Measurements from ENCODE around the gene AQP2. TPM values are rescaled to one million over a fixed set of nuclear protein-coding genes. Genes with fewer than 3 reads are reported as not detected.

Gene AQP2
- total RNA-seq, 1 donor from 2014 or later: not detected

GRCh38 chr12:49964849-49965624 is 14.5 kb downstream of the AQP2 start:
- no peak for DNase-seq
- no peak for ATAC-seq
- intact Hi-C loops (cut with micrococcal nuclease): loop anchor here (5.0 kb wide), 1 partner anchor 92 kb away; the partner anchor contains the start of gene ASIC1

DNA sequence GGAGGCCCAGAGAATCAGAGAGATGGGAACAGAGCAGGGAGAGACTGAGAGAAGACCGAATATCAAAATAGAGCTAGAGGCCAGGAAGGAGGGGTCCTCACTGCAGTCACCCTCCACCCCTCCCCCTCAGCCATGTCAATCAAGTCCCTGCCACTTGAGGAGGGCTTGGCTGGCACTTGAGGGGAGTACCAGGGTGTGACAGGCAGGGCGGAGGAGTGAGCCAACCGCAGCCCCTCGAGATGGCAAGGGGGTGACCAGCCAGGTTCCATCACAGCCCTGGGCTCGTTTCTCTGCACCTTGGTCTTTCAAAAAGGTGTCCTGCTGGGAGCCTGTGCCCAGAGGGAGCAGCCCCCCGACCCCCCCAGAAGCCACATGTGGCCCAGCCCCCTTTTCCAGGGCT is 15.3 kb downstream of the AQP2 start:
- DNase-seq: no peak
- intact Hi-C loops (cut with micrococcal nuclease): loop anchor here (5.0 kb wide), 1 partner anchor 91 kb away; the partner anchor contains the start of gene ASIC1
- no peak for ATAC-seq

DNA sequence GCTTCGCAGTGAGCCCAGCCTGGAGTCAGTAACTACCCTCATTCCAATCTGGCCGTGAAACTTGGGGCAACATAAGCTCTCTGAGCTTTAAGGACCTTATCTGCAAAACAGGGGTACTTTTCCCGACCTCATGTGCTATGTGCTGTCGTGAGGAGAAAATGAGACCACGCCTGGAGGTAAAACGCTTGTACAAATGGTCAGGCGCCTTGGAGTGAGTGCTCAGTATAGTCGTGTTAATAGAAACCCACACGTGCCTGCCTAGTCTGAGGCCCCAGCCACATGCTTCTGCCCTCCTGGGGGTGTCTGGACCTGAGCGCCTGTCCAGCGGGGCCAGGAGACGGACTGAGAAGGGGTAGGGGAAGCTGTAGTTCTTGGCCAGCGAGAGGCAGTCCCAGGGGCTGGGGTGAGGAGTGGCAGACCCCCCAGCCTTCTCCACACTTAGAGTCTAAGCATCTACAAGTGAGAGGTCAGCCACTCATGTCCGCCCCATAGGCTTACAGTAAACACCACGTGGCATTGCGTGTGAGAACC is 16.0 kb downstream of the AQP2 start:
- ATAC-seq (no peak), DNase-seq (no peak)
- intact Hi-C loops (cut with micrococcal nuclease): loop anchor here (5.0 kb wide), 1 partner anchor 91 kb away; the partner anchor contains the start of gene ASIC1

- ATAC-seq (peak; percentile 80), DNase-seq (peak; percentile 94)
- intact Hi-C loops (cut with micrococcal nuclease): loop anchor here (5.0 kb wide), 1 partner anchor 90 kb away; the partner anchor contains the start of gene ASIC1
Measured at GRCh38 chr12:49967042-49967776, 16.7 kb downstream of the AQP2 start.

DNA sequence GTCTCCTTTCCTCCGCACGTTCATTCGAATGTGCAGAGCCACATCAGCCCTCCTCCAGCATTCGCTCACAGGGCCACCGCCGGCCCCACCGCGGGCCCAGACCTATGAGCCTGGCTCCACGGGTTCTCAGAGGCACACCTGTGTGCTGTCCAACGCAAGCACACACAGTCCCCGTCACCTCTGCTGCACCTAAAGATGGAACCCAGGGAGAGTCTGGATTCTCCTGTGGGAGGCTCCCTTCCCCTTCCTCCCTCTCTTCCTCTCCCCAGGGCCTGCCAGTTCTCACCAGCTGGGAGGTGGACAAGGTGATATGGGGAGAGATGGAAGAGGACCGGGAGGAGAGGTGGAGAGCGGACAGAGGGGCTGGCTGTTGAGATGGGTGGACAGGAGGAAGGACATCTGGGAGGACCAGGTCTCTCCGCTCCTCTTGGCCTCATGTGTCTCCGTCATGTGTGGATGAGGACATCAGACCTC is 17.3 kb downstream of the AQP2 start:
- DNase-seq: no peak
- intact Hi-C loops (cut with micrococcal nuclease): loop anchor here (5.0 kb wide), 1 partner anchor 89 kb away; the partner anchor contains the start of gene ASIC1
- ATAC-seq: no peak

- intact Hi-C loops (cut with micrococcal nuclease): loop anchor here (5.0 kb wide), 1 partner anchor 89 kb away; the partner anchor contains the start of gene ASIC1
- no peak for ATAC-seq
- no peak for DNase-seq
Measured at GRCh38 chr12:49968471-49968870, 17.9 kb downstream of the AQP2 start.

GRCh38 chr12:49969027-49969426 is 18.5 kb downstream of the AQP2 start:
- no peak for ATAC-seq
- DNase-seq: no peak
- intact Hi-C loops (cut with micrococcal nuclease): loop anchor here (5.0 kb wide), 1 partner anchor 88 kb away; the partner anchor contains the start of gene ASIC1

DNA sequence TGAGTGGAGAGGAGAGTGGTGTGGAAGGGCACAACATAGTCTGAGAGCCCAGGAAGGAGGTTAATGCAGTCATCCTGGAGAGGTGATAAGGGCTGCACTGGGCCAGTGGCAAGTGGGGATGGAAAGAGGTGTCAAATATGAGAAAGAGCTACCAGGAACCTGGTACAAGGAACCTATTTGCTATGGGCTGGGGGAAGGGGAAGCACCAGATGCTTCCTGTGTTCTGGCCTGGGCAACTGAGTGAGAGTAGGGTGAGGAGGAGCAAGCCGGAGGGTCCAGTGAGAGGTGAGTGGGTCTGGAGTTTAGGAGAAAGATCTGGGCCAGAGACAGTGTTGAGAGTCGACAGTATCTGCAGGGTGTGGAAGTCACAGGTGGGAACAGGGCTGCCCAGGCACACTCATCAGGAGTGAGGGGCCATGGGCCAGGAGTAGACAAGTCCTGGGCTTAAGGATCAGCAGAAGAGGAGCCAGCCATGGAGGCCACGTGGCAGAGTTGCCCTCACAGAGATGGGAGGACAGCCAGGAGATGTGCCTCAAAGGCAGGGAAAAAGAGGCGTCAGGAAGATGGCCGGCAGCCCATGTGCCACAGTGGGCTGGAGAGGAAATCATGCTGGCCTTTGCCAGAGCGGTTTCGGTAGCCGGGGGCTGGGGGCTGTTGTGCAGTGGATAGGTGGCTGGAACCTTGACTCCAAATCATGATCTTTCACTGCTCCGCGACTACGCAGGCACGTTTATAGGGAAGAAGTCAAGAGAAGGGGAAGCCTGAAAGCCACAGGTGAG is 19.3 kb downstream of the AQP2 start:
- no peak for DNase-seq
- intact Hi-C loops (cut with micrococcal nuclease): loop anchor here (5.0 kb wide), 1 partner anchor 87 kb away; the partner anchor contains the start of gene ASIC1
- ATAC-seq: no peak

GRCh38 chr12:49970658-49971057 is 20.1 kb downstream of the AQP2 start:
- DNase-seq: no peak
- no peak for ATAC-seq
- intact Hi-C loops (cut with micrococcal nuclease): no loop called here

DNA sequence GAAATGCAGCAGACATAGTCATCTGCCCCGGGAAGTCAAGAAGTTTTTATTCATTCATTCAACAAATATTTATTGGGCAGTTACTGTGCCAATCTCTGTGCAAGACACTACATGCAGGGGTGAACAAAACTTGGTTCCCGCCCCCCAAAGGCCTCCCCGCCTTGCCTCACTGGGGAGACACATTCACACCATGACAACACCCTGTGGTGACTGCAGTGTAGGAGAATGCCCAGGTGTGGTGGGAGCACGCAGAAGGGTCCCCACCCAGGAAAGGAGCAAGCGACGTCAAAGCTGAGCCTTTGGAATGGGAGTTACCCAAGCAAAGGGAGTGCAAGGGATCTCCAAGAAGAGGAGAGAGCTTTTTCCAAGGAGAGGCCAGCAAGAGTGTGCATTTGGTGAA is 20.6 kb downstream of the AQP2 start:
- DNase-seq (no peak), ATAC-seq (no peak)
- intact Hi-C loops (cut with micrococcal nuclease): no loop called here

- intact Hi-C loops (cut with micrococcal nuclease): no loop called here
- ATAC-seq (no peak), DNase-seq (no peak)
Measured at GRCh38 chr12:49972129-49972528, 21.6 kb downstream of the AQP2 start.

- DNase-seq (no peak), ATAC-seq (no peak)
- intact Hi-C loops (cut with micrococcal nuclease): no loop called here
Measured at GRCh38 chr12:49972641-49973360, 22.3 kb downstream of the AQP2 start, which contains the start of gene AQP6. Gene AQP6, plus strand, starts transcription at chr12:49972947. Its CDS starts 227 bp downstream, at chr12:49973174.

DNA sequence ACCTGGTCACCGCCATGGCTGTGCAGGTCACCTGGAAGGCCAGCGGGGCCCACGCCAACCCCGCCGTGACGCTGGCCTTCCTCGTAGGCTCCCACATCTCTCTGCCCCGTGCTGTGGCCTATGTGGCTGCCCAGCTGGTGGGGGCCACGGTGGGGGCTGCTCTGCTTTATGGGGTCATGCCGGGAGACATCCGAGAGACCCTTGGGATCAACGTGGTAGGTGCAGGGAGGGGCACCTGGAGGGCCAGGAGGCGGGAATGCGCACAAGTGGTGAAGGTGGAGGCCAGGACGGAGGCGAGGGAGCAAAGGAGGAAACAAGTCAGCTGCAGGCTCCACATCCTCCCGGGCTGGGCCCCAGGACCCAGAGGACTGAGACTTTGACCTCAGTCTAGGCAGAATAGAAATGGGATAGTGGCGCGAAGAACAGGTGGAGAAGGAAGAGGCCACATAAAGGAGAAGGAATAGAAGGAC is 22.9 kb downstream of the AQP2 start:
- intact Hi-C loops (cut with micrococcal nuclease): no loop called here
- ATAC-seq: no peak
- no peak for DNase-seq

- DNase-seq (peak; percentile 81), ATAC-seq (peak; percentile 95)
- intact Hi-C loops (cut with micrococcal nuclease): no loop called here
Measured at GRCh38 chr12:49974231-49974675, 23.7 kb downstream of the AQP2 start.

DNA sequence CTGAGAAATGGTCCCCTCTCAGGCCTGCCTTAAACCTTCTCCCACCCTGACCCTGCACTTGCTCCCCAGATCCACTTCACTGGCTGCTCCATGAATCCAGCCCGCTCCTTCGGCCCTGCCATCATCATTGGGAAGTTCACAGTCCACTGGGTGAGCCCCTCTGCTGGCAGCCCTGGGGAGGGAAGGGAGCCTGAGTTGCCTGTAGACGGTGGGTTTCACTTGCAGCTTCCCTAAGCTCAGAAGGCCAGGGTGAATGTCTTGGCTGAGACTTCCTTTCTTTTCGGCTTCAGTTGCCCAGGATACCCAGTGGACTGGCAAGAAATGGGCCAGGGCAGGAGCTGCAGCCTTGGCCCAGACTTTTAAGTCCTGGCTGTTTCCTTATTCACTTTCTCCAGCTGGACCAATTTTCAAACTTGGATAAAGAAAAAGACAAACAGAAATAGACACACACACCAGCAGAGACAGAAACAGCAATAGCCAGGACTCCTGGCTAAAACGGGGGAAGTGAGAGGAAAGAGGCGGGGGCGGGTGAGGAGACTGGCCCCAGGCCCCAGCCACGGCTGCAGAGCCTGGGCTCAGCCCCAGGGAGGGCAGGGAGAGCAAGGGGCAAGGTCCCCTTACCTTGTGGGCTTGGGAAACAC is 24.3 kb downstream of the AQP2 start:
- ATAC-seq: peak; percentile 31
- DNase-seq: no peak
- intact Hi-C loops (cut with micrococcal nuclease): no loop called here

GRCh38 chr12:49975318-49975761 is 24.8 kb downstream of the AQP2 start:
- intact Hi-C loops (cut with micrococcal nuclease): no loop called here
- DNase-seq (no peak), ATAC-seq (no peak)

DNA sequence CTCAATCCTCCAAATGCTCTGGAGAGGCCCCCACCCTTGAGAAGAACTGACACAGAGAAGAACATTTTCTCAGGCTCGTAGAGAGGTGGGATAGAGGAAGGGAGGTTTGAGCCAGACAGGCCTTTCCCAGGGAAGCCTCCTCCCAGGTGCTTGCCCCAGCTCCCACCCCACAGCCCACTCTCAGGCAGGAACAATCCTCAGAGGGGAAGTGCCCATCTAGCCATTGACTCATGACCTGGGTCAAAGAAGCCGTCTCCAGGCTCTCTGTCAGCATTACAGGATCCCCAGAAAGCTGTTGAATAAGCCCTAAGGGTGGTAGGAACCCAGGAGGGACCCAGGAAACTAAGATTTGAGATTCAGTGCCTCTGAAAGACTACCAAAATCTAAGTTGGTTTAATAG is 26.0 kb downstream of the AQP2 start:
- no peak for ATAC-seq
- intact Hi-C loops (cut with micrococcal nuclease): no loop called here
- no peak for DNase-seq

Data from left ventricle myocardium superior (tissue), 1 donor.